Measurements from ENCODE around the gene GPR183.

GPR183 gene

GRCh38 chr13:99339230-99339721 lies 32.1 kb upstream of the GPR183 start:
- no peak for DNase-seq

GRCh38 chr13:99335603-99336002 lies 28.4 kb upstream of the GPR183 start:
- no peak for DNase-seq

- no peak for DNase-seq
These were observed 27.9 kb upstream of the GPR183 start for GRCh38 chr13:99335087-99335486.

GRCh38 chr13:99334221-99334620 lies 27.0 kb upstream of the GPR183 start:
- no peak for DNase-seq

- DNase-seq: no peak
These were observed 25.3 kb upstream of the GPR183 start for GRCh38 chr13:99332456-99332855.

- peak; percentile 47 for DNase-seq
These were observed 24.7 kb upstream of the GPR183 start for GRCh38 chr13:99331881-99332293.

GRCh38 chr13:99330942-99331341 lies 23.7 kb upstream of the GPR183 start:
- DNase-seq: no peak

- DNase-seq: no peak
These were observed 22.3 kb upstream of the GPR183 start for GRCh38 chr13:99329477-99329876.

- DNase-seq: no peak
These were observed 20.6 kb upstream of the GPR183 start for GRCh38 chr13:99327761-99328160.

- DNase-seq: no peak
These were observed 19.9 kb upstream of the GPR183 start for GRCh38 chr13:99327126-99327525.

GRCh38 chr13:99326012-99326411 lies 18.8 kb upstream of the GPR183 start:
- no peak for DNase-seq

- no peak for DNase-seq
These were observed 16.3 kb upstream of the GPR183 start for GRCh38 chr13:99323488-99323887.

- DNase-seq: peak; percentile 92
These were observed 15.3 kb upstream of the GPR183 start for GRCh38 chr13:99322297-99323103.

- no peak for DNase-seq
These were observed 14.5 kb upstream of the GPR183 start for GRCh38 chr13:99321709-99322108.

GRCh38 chr13:99320693-99321481 lies 13.7 kb upstream of the GPR183 start:
- DNase-seq: peak; percentile 53

- no peak for DNase-seq
These were observed 9.6 kb upstream of the GPR183 start for GRCh38 chr13:99316657-99317256.

GRCh38 chr13:99316224-99316623 lies 9.0 kb upstream of the GPR183 start:
- DNase-seq: no peak

- DNase-seq: no peak
These were observed 8.0 kb upstream of the GPR183 start for GRCh38 chr13:99315186-99315585.

GRCh38 chr13:99314640-99315176 lies 7.5 kb upstream of the GPR183 start:
- DNase-seq: peak; percentile 88

- DNase-seq: no peak
These were observed 6.7 kb upstream of the GPR183 start for GRCh38 chr13:99313941-99314340.

GRCh38 chr13:99313501-99313900 lies 6.3 kb upstream of the GPR183 start:
- peak; percentile 65 for DNase-seq

GRCh38 chr13:99312493-99312883 lies 5.3 kb upstream of the GPR183 start:
- no peak for DNase-seq

GRCh38 chr13:99311748-99312492 lies 4.7 kb upstream of the GPR183 start:
- DNase-seq: no peak

Measured in activated CD4-positive, alpha-beta T cell treated with anti-CD3 and anti-CD28 coated beads, Interleukin-2, amount 50 U/mL, for 16 hours (primary cell).